A549 treated with DMSO at 1 μM for 4 hours (cell line): Measurements from ENCODE around the gene SAMD3. TPM values are rescaled to one million over a fixed set of nuclear protein-coding genes. Genes with fewer than 3 reads are reported as not detected.

Source experiments
- total RNA-seq: library from RNA; stranded (reverse); fragments of 200-300 nt; extraction: Qiagen RNA extraction; gene quantifications from 5 replicates; pipeline ENCODE4 v1.2.3, GENCODE V29; 2022; ENCODE audit warnings: low read depth

SAMD3 gene
- not detected in 5 replicates for total RNA-seq

GRCh38 chr6:130222775-130223174 lies at the start of gene SAMD3:
Gene SAMD3, minus strand, starts transcription at chr6:130222951. Its CDS starts 7,678 bp downstream, at chr6:130215273.

Other genes starting within 250 kb of the SAMD3 start
- gene L3MBTL3, start 204.4 kb downstream of the SAMD3 start, total RNA-seq = 2.0 to 4.0 TPM (median 3.2 TPM) in 5 replicates
- gene TMEM200A, start 143.1 kb upstream of the SAMD3 start, total RNA-seq = 0.07 to 0.08 TPM (median 0.08 TPM) in 5 replicates